Hematopoietic multipotent progenitor cell treated with erythropoietin and hydrocortisone succinate and interleukin-3 and kit ligand, for 8 days (in vitro differentiated cells): ENCODE results near the gene DIABLO.
"Not testable (repeated sequence)": the region's sequence is repeated elsewhere in the genome, so short reads cannot be mapped to it uniquely, and the experiment has no call there.

Experiments
- DNase-seq: peaks from one replicate; pipeline ENCODE4 v3.0.0-alpha.2; 2015

The DIABLO gene

DNA sequence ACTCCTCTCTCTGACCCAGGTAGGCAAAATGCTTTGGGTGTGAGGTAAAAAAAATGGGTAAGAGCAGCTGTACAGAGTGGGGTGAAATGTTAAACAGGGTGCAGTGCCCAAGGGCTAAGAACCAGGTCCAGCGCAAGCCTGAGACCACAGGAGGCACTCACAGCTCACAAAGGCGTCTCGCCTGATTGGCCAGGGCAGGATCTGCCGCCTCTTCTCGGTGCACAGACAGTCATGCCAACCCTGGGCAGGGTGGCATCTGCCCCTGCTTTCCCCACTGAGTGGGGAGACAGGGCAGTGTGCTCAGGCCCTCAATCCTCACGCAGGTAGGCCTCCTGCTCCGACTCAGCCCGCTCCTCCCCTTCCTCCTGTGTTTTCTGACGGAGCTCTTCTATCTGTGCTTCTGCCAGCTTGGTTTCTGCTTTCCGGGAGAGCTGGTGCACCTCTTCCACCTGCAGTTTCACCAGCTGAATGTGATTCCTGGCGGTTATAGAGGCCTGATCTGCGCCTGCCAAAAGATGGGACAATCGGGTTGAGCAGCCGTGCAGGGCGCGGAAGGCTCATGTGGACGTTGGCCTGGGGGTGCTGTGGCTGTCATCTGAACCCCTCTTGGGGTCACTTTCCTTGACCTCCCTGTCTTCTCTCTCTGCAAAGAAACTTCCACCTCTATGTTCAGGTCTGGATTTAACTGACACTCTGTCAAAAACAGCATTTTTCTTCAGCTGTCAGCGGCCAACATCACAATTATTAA lies 17.6 kb downstream of the DIABLO start:
- no peak for DNase-seq

- no peak for DNase-seq
These were observed 18.5 kb downstream of the DIABLO start for GRCh38 chr12:122207391-122207790.

DNA sequence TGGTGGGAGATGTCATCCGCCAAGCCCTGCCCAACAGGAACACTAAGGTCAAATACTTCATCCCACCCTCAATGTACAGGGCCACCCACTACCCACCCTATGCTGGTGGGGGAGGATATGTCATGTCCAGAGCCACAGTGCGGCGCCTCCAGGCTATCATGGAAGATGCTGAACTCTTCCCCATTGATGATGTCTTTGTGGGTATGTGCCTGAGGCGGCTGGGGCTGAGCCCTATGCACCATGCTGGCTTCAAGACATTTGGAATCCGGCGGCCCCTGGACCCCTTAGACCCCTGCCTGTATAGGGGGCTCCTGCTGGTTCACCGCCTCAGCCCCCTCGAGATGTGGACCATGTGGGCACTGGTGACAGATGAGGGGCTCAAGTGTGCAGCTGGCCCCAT lies 18.9 kb downstream of the DIABLO start:
- DNase-seq = no peak

DNA sequence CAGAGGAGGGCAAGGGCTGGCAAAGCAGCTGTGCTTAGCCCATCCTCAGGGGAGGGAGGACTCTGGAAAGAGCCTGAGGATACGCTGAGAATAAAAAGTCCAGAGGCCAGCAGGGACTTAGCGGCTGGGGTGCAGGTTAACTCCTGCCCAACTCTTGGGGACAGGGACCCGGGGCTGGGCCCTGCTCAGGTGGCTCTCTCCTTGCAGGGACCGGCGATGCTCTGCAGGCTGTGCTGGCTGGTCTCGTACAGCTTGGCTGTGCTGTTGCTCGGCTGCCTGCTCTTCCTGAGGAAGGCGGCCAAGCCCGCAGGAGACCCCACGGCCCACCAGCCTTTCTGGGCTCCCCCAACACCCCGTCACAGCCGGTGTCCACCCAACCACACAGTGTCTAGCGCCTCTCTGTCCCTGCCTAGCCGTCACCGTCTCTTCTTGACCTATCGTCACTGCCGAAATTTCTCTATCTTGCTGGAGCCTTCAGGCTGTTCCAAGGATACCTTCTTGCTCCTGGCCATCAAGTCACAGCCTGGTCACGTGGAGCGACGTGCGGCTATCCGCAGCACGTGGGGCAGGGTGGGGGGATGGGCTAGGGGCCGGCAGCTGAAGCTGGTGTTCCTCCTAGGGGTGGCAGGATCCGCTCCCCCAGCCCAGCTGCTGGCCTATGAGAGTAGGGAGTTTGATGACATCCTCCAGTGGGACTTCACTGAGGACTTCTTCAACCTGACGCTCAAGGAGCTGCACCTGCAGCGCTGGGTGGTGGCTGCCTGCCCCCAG lies 19.6 kb downstream of the DIABLO start:
- DNase-seq = no peak

GRCh38 chr12:122205053-122205925 lies 20.6 kb downstream of the DIABLO start:
- no peak for DNase-seq

- DNase-seq = no peak
These were observed 21.4 kb downstream of the DIABLO start for GRCh38 chr12:122204167-122205052.

DNA sequence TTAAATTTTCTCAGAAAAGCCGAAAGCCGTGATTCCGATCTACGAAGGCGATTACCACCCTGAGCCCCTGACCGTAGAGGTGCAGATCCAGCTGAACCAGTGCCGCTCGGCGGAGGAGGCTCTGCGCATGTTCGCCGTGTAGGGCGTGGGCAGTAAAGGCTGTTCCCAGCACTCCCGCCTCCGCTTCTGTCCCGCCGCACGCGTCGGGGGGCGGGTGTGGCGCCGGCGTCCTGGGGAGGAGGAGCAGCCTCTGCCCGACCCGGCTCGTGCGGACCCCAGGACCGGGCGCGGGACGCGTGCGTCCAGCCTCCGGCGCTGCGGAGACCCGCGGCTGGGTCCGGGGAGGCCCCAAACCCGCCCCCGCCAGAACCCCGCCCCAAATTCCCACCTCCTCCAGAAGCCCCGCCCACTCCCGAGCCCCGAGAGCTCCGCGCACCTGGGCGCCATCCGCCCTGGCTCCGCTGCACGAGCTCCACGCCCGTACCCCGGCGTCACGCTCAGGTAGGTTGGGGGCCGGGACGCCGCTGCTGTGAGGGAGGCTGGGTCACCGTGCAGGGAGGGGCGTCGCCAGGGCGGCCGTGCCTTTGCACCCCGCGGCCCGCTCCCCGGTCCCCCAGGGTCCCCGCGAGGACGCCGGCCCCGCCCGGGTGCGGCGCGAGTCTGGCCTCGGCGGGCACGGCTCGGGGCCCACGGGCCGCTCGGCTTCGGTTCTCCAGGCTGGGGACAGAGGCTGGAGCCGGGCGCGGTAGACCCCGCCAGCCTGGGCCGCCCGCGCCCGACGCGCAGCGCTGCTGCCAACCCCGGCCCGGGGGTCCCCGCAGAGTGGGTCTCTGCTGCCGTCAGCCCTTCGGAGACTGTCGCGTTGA lies 22.3 kb downstream of the DIABLO start, which contains the start of gene B3GNT4:
Gene B3GNT4 (plus strand): TSS at position 409 of the 866 bp plus-strand sequence. CDS start 910 bp downstream, outside the sequence.
- DNase-seq = peak; percentile 53

DNA sequence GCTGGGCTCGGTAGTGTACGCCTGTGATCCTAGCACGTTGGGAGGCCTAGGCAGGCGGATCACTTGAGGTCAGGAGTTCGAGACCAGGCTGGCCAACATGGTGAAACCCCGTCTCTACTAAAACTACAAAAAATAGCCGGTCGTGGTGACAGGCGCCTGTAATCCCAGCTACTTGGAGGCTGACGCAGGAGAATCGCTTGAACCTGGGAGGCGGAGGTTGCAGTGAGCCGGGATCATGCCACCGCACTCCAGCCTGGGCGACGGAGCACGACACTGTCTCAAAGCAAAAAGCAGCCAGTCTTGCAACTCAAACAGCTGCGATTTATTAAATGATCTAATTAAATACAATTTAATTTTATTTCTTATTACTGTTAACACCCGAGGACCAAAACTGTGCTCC lies 23.0 kb downstream of the DIABLO start:
- DNase-seq = not testable (repeated sequence)

DNA sequence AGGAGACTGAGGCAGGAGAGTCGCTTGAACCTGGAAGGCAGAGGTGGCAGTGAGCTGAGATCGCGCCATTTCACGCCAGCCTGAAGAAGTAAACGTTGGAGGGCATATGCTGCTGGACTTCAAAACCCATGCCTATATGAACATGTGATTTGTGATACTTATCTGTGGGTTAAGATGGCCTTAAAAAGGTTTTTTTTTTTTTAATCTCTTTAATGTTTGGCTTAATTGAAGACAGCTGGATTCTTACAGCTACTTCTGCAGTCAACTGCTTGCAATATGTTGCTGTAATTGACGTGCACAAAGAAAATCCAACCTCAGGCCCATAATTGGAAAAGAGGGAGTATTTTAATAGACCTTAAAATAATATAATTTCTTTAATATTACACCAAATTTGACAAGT lies 23.8 kb downstream of the DIABLO start:
- DNase-seq = no peak

DNA sequence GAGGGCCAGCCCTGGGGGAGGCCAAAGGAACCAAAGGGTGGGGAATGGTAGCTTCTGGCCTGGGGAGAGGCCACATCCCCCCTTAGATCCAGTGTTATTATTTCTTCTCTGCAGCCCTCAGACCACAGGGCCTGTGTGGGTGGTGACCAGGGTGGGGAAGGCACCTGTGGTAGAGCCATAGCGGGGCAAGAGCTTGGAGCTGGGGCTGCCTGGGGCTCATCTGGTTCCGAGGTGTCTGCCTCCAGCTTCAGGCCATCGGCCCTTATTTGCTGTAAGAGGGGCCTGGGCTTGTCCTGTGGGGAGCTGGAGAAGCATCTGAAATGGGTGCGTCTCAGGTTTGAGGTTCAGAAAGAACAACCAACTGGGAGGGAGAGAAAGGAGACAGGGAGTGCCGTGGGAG lies 24.5 kb downstream of the DIABLO start:
- no peak for DNase-seq

GRCh38 chr12:122200541-122201175 lies 25.2 kb downstream of the DIABLO start:
- no peak for DNase-seq

GRCh38 chr12:122199484-122200355 lies 26.1 kb downstream of the DIABLO start:
- DNase-seq = no peak

DNA sequence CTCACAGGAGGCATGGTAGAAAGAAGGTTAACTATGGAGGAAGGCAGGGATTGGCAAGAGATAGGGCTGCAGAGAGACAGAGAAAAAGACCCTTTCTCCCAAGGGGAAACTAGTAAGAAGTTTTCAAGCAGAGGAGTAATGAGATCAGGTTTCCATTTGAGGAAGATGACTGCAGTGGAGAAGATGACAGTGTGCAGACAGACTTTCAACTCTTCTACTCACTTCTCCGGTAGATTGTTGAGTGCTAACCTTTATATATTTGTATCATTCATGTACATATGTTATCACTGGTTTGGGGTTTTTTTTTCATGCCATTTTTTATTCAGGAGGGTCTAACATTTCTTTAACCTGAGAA lies 28.3 kb downstream of the DIABLO start:
- no peak for DNase-seq

- no peak for DNase-seq
These were observed 30.4 kb downstream of the DIABLO start for GRCh38 chr12:122195405-122195804.

DNA sequence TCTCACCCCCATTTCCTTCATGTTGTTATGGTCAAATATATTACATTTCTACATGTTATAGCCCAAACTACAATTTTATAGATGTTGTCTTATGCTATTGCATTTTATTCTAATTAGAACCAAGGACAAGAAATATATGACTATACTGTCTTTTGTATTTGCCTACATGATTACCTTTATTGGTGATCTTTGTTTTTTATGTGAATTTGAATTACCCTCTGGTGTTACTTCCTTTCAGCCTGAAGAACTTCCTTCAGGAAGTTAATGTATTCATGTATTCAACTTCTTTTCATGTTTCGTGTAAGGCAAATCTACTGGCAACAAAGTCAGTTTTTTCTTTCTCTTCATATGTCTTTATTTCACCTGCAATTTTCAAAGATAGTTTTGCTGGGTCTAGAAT lies 31.0 kb downstream of the DIABLO start:
- DNase-seq = no peak

GRCh38 chr12:122192441-122192840 lies 33.4 kb downstream of the DIABLO start:
- no peak for DNase-seq

GRCh38 chr12:122190842-122191668 lies 34.8 kb downstream of the DIABLO start:
- DNase-seq = peak; percentile 76

DNA sequence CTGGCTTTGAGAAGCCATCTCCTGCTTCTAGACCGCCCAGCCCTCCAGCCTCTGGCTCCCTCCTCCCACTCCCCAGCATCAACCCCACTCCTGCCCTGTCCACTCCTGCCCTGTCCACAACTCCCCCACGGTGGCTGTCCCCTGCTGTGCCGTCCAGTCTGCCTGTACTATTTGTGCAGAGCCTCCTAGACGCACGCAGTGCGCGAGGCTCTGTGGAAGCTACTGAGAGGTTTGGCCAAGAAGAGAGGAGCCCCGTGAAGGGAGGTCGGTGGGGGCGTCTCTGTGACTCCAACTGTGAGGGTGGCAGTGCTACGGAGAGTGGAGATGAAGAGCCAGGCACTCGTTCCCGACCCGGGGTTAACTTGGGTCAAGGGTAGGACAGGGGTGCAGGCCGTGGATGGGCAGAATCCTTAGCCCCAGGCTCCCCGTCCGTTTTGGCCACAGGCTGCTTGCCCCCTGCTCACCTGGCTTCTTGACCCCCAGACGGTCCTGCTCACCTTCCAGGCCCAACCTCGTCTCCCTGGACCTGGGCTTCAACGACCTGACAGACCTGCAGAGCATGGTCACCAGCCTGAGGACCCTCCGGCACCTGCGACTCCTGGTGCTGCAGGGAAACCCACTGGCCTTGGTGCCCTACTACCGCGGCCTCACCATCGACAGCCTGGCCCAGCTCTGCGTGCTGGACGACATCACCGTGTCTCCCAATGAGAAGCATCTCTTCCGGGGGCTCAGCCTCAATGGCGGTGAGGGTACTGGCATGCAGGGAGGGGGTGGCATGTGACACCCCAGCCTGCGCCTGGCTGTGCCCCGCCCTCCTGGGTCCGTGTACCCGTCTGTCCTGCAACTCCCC lies 36.0 kb downstream of the DIABLO start:
- no peak for DNase-seq
